Mesothelial cell of epicardium (in vitro differentiated cells): ENCODE measurements around the gene IQCF6. TPM values are rescaled to one million over a fixed set of nuclear protein-coding genes. Genes with fewer than 3 reads are reported as not detected.

Experiments
- DNase-seq, 2 experiments: peaks; one replicate each; pipeline ENCODE4 v3.0.0; 2021; ENCODE audit warnings: low spot score in 2 of 2; ENCODE audit not compliant: unreplicated experiment in 2 of 2
- H3K27ac Mint-ChIP-seq: 2 replicates; pipeline ENCODE4 v1.8.0; 2021; ENCODE audit warnings: mixed read lengths
- H3K27me3 Mint-ChIP-seq: 2 replicates; pipeline ENCODE4 v1.8.0; 2021; ENCODE audit warnings: low read depth, mixed read lengths
- H3K36me3 Mint-ChIP-seq: 2 replicates; pipeline ENCODE4 v1.8.0; 2021; ENCODE audit warnings: mixed read lengths
- H3K4me1 Mint-ChIP-seq: 2 replicates; pipeline ENCODE4 v1.8.0; 2021; ENCODE audit warnings: mixed read lengths
- H3K4me3 Mint-ChIP-seq: 2 replicates; pipeline ENCODE4 v1.8.0; 2021; ENCODE audit warnings: mild to moderate bottlenecking, moderate library complexity, mixed read lengths
- H3K9me3 Mint-ChIP-seq: 2 replicates; pipeline ENCODE4 v1.8.0; 2021; ENCODE audit warnings: mixed read lengths
- total RNA-seq: library from RNA; stranded (reverse); gene quantifications from 3 replicates; pipeline ENCODE4 v1.2.1, GENCODE V29; 2021
- TF ChIP-seq, protein P1 (sequence below): fragments of 200-600 bp; sonication (generic); IDR thresholded peaks from one replicate; pipeline ENCODE4 v1.5.0; 2021; ENCODE audit warnings: antibody characterized with exemption; ENCODE audit not compliant: unreplicated experiment

The IQCF6 gene
- total RNA-seq, 1 donor from 2014 or later = not detected

- no peaks in the 10 kb centered on the region for H3K4me1 Mint-ChIP-seq
- H3K27ac Mint-ChIP-seq = no peak overlapping the region
- peaks cover 34% of the 10 kb centered on the region for H3K27me3 Mint-ChIP-seq
- no peak for DNase-seq
- TF ChIP-seq, protein P1, sequence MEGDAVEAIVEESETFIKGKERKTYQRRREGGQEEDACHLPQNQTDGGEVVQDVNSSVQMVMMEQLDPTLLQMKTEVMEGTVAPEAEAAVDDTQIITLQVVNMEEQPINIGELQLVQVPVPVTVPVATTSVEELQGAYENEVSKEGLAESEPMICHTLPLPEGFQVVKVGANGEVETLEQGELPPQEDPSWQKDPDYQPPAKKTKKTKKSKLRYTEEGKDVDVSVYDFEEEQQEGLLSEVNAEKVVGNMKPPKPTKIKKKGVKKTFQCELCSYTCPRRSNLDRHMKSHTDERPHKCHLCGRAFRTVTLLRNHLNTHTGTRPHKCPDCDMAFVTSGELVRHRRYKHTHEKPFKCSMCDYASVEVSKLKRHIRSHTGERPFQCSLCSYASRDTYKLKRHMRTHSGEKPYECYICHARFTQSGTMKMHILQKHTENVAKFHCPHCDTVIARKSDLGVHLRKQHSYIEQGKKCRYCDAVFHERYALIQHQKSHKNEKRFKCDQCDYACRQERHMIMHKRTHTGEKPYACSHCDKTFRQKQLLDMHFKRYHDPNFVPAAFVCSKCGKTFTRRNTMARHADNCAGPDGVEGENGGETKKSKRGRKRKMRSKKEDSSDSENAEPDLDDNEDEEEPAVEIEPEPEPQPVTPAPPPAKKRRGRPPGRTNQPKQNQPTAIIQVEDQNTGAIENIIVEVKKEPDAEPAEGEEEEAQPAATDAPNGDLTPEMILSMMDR = no peak
- H3K36me3 Mint-ChIP-seq = no peaks in the 10 kb centered on the region
- H3K4me3 Mint-ChIP-seq = no peak overlapping the region
- H3K9me3 Mint-ChIP-seq = peaks cover 2% of the 10 kb centered on the region
Measured at GRCh38 chr3:51816723-51817122, 37.7 kb upstream of the IQCF6 start.

DNA sequence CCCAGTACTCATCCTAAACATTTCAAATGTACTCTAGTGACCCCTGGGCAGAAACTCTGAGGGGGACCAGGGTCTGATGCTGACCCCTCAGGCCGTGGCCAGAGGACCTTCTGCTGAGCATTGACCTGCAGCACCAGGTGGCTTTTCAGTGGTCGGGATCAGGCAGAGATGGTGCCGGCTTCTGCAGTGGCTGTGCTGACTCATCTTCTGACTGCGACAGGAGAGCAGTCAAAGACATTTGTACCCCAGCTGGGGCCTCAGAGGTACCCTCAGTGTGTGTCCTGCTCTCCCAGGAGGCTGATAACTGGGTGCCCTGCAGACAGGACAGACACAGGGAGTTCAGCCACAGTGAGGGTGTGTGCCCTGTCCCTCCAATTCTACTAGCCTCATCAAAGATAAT, 36.6 kb upstream of the IQCF6 start:
- DNase-seq = no peak
- Mint-ChIP-seq H3K4me3 (no peak overlapping the region), H3K27ac (no peak overlapping the region), H3K36me3 (no peaks in the 10 kb centered on the region), H3K27me3 (peaks cover 38% of the 10 kb centered on the region), H3K9me3 (no peaks in the 10 kb centered on the region), H3K4me1 (no peaks in the 10 kb centered on the region)
- TF ChIP-seq, protein P1 = no peak

- H3K27ac Mint-ChIP-seq = no peak overlapping the region
- H3K27me3 Mint-ChIP-seq = peaks cover 33% of the 10 kb centered on the region
- TF ChIP-seq, protein P1 = no peak
- no peak for DNase-seq
- H3K36me3 Mint-ChIP-seq = no peaks in the 10 kb centered on the region
- no peaks in the 10 kb centered on the region for H3K9me3 Mint-ChIP-seq
- H3K4me3 Mint-ChIP-seq = no peak overlapping the region
- H3K4me1 Mint-ChIP-seq = no peaks in the 10 kb centered on the region
Measured at GRCh38 chr3:51814034-51814433, 35.0 kb upstream of the IQCF6 start.

- TF ChIP-seq, protein P1 = no peak
- H3K36me3 Mint-ChIP-seq = no peaks in the 10 kb centered on the region
- peaks cover 4% of the 10 kb centered on the region for H3K9me3 Mint-ChIP-seq
- H3K27ac Mint-ChIP-seq = no peak overlapping the region
- peaks cover 31% of the 10 kb centered on the region for H3K27me3 Mint-ChIP-seq
- H3K4me1 Mint-ChIP-seq = no peaks in the 10 kb centered on the region
- DNase-seq = no peak
- H3K4me3 Mint-ChIP-seq = no peak overlapping the region
Measured at GRCh38 chr3:51813539-51813938, 34.5 kb upstream of the IQCF6 start.

- peaks cover 6% of the 10 kb centered on the region for H3K27me3 Mint-ChIP-seq
- no peaks in the 10 kb centered on the region for H3K4me1 Mint-ChIP-seq
- peaks cover 18% of the 10 kb centered on the region for H3K9me3 Mint-ChIP-seq
- no peak for DNase-seq
- no peaks in the 10 kb centered on the region for H3K36me3 Mint-ChIP-seq
- H3K4me3 Mint-ChIP-seq = no peak overlapping the region
- TF ChIP-seq, protein P1 = no peak
- H3K27ac Mint-ChIP-seq = no peak overlapping the region
Measured at GRCh38 chr3:51808934-51809333, 29.9 kb upstream of the IQCF6 start.

GRCh38 chr3:51802106-51802703, 23.2 kb upstream of the IQCF6 start:
- Mint-ChIP-seq H3K36me3 (no peaks in the 10 kb centered on the region), H3K9me3 (peaks cover 8% of the 10 kb centered on the region), H3K27ac (no peak overlapping the region), H3K4me1 (peaks cover 23% of the 10 kb centered on the region), H3K4me3 (no peak overlapping the region), H3K27me3 (peaks cover 3% of the 10 kb centered on the region)
- no peak for DNase-seq
- TF ChIP-seq, protein P1 = no peak
